HG03354 (cell line): ENCODE data around the gene XBP1.
"Not testable (repeated sequence)": the region's sequence is repeated elsewhere in the genome, so short reads cannot be mapped to it uniquely, and the experiment has no call there.

Experiments
- ATAC-seq: cut with Tn5 transposase; IDR thresholded peaks from one replicate; pipeline ENCODE4 v1.9.1; 2021; ENCODE audit warnings: mild to moderate bottlenecking; ENCODE audit not compliant: unreplicated experiment, poor library complexity, severe bottlenecking

Gene XBP1

DNA sequence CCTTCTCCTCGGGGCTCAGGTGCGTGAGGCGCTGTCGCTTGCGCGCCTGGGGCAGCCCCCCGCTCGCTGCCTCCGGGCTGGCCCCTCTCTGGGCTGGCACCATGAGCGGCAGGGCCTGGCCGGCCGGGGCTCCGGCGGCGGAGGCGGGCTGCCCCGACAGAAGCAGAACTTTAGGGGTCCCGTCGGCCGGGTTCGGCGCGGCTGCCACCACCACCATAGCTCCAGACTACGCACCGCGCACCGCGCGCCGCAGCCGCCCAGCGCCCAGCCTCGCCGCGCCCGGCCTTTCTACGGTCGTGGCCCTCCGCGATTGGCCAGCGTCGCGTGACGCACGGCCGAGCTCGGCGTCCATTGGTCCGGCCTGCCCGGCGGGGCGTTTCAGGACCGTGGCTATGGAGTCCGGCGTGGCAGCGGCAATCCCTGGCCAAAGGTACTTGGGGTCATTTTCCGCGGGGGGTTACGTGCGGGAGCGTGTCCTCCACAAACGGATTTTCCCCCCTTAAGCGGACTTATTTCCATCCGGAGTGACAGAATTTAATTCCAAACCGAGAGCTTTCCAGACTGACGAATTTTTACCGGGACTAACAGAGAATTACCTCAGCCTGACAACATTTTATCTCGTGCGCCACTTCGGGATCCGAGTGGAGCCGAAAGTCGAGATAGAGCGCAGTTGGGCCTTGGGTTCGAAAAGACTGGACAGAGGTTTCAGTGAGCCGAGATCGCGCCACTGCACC lies at the start of gene XBP1:
TSS of gene XBP1 (minus strand) at position 262 of the 734 bp plus-strand sequence.
- peak; percentile 82 for ATAC-seq

DNA sequence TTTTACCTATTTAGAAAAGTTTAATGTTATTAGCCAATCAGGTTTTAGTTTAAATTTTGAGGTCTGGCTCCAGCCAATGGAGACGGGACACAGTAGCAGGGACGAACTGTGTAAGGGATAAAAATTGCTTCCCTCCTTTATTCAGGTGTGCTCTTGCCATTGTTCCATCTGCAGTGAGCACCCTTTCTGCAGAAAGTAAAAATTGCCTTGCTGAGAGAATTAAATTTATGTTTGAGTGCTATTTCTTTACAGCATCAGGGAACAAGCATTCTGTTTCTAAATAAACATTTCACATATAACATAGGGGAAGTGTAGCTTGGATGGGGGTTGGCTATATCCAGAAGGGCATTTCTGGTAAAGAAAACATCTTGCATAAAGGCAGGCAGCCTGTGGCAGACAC lies 46.6 kb upstream of the XBP1 start:
- no peak for ATAC-seq

DNA sequence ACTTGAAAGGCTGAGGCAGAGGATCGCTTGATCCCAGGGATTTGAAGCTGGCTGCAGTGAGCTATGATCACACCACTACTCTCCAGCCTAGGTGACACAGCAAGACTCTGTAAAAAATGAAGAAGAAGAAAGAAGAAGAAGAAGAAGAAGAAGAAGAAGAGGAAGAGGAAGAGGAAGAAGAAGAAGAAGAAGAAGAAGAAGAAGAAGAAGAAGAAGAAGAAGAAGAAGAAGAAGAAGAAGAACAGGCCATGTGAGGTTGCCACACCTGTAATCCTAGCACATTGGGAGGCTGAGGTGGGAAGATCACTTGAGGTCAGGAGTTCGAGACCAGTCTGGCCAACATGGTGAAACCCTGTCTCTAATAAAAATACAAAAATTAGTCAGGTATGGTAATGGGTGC lies 43.9 kb upstream of the XBP1 start:
- not testable (repeated sequence) for ATAC-seq

DNA sequence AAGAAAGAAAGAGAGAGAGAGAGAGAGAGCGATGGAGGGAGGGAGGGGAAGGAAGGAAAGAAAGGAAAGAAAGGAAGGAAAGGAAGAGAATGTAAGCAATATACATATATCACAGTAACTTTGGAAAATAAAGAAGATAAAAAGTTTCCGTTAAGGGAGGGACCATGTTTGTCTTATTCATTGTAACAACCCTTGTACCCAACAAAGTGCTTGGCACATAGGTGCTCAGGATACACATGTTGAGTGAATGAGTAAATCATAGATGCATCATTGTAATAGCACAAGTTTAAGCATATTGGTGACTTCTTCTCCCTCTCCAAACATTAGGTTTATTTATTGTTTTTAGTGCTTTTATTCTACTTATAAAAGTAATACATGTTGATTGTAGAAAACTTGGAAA lies 43.3 kb upstream of the XBP1 start:
- ATAC-seq: no peak

DNA sequence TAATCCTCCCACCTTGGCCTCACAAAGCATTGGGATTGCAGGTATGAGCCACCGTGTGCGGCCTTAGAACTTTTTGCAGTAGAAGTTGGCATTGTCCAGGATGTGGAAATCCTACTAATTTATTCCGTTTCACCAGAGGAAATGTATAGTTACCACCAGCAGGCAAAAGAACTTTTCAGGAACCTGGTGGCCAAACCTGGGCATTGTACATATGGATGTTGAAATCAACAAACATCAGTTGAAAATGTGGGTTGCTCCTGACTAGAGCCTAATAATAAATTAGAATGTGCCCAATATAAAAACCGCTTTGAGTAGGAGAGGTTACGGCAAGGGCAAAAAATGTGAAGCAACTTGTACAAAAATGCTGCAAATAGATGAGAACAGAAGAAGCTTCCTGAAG lies 40.7 kb upstream of the XBP1 start:
- no peak for ATAC-seq

DNA sequence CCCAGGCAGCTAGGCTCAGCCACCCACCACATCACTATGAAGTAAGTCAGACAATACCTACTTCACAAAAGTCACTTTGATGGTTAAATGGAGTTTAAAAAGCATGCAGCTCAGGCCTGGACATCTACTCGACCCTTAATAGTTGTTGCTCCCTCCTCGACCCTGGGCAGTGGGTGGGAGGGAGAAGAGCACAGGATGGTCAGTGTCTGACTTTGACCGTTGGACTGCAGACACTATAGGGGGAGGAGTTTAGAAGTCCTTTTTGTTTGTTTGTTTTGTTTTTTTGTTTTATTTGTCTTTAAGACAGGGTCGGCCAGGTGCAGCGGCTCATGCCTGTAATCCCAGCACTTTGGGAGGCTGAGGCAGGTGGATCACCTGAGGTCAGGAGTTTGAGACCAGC lies 38.6 kb upstream of the XBP1 start:
- ATAC-seq: no peak

DNA sequence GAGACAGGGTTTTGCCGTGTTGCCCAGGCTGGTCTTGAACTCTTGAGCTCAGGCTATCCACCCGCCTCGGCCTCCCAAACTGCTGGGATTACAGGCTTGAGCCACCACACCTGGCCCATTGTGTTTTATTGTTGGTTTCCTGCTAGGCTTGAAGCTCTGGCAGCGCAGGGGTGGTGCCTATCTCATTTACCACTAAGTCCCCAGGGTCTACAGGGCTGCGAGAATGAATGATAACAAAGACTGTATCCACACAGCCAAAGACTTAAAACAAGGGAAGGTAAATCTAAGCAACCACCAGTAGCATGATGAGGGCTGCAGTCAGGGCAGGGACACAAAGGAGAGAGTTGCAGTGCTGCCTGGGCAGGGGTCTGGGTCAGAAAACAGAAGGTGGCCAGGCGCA lies 37.3 kb upstream of the XBP1 start:
- ATAC-seq: no peak

DNA sequence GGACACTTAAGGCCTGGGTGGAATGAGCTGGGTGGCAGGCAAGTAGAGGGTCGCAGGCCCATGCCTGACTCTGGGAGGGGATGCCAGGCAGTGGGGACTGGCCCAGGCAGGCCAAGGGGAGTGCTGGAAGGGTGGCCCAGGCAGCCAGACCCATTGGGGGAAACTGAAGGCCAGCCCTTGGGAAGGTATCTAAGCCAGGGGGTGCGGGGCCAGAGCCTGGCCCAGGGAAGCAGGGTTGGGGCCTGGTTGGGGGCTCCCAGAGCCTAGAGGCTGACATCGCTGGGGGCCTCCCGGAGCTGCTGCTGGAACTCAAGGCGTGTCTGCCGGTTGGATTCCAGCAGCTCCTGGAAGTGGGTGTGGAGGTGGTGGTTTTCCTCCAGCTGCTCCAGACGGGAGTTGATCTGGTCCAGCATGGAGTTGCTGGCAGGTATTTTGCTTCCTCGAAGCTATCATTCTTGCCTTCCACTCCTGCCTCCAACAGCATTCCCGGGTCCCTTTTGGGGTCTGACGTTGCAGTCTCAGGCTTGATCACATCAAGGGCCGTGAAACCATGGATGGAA lies 35.3 kb upstream of the XBP1 start:
- ATAC-seq: no peak

DNA sequence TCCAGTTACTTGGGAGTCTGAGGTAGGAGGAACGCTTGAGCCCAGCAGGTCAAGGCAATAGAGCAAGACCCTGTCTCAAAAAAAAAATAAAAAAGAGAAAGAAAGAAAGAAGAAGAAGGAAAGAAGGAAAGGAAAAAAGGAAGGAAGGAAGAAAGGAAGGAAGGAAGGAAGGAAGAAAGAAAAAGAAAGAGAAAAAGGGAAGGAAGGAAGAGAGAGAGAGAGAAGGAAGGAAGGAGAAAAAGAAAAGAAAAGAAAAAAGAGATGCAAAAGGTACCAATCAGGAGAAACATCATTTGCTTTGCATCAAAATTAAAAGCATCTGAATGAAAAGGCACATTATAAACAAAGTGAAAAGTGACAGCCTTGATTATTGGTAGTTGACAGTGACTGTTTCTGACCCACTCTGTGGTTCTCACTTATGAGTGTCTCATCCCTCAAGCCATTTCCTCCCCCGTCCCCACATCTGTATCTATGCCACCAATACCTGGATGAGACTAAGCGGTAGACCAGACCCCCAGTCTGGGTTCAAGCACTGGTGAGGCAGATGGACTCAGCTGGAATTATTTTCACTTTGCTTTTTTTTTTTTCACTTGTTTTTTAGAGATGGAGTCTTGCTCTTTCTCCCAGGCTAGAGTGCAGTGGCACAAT lies 33.0 kb upstream of the XBP1 start:
- ATAC-seq: no peak

DNA sequence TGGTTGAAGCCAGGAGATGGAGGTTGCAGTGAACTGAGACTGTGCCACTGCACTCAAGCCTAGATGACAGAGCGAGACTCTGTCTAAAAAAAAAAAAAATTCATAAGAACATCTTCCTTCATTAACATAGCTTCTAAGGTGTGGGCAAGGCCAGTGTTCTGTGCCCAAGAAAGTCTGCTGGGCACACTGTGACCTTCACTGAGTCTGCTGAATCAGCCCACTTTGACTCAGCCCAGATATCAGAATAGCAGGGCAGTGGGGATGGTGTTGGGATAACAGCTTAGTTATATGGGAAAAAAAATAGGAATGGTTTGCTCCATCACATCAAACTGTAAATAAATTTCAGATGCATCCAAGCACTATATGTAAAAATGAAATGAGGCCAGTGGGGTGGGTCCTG lies 32.4 kb upstream of the XBP1 start:
- no peak for ATAC-seq

DNA sequence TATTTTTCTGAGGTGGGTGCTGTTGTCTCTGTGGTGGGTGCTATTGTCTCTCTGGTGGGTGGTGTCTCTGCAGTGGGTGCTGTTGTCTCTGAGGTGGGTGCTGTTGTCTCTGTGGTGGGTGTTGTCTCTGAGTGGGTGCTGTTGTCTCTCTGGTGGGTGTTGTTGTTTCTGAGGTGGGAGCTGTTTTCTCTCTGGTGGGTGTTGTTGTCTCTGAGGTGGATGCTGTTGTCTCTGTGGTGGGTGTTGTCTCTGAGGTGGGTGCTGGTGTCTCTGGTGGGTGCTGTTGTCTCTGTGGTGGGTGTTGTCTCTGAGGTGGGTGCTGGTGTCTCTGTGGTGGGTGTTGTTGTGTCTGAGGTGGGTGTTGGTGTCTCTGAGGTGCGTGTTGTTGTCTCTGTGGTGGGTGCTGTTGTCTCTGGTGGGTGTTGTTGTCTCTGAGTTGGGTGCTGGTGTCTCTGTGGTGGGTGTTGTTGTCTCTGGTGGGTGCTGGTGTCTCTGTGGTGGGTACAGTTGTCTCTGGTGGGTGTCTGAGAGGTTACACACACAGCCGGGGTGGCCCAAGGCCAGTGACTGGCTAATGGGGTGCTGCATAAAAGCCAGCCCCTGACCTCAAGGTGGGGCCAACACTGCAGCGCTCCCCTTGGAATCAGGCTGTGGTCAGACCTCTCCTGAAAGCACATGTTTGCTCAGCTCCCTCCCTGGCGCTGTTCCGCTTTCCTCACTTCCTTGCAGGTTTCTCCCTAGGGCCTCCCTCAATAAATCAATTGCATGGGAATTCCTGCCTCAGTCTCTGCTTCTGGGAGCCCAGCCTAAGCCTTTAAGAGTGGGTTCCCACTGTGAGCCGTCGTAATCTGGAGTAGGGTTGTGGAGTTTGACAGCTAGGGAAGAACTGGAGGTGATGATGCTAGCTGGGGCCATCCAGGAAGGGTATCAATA lies 31.0 kb upstream of the XBP1 start:
- ATAC-seq: no peak

DNA sequence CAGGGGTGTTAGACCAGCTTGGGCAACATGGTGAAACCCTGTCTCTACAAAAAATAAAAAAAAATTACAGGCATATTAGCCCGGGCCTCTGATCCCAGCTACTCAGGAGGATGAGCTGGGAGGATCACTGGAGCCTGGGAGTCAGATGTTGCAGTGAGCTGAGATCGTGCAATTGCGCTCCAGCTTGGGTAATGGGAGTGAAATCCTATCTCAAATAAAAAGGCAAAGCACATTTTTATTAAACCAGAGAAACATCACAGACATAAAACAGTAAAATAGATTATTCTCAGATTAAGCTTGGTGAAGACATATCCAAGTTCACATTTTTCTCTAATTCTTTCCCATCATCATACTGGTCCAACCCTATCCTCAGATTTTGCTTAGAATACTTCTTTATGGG lies 30.1 kb upstream of the XBP1 start:
- no peak for ATAC-seq

DNA sequence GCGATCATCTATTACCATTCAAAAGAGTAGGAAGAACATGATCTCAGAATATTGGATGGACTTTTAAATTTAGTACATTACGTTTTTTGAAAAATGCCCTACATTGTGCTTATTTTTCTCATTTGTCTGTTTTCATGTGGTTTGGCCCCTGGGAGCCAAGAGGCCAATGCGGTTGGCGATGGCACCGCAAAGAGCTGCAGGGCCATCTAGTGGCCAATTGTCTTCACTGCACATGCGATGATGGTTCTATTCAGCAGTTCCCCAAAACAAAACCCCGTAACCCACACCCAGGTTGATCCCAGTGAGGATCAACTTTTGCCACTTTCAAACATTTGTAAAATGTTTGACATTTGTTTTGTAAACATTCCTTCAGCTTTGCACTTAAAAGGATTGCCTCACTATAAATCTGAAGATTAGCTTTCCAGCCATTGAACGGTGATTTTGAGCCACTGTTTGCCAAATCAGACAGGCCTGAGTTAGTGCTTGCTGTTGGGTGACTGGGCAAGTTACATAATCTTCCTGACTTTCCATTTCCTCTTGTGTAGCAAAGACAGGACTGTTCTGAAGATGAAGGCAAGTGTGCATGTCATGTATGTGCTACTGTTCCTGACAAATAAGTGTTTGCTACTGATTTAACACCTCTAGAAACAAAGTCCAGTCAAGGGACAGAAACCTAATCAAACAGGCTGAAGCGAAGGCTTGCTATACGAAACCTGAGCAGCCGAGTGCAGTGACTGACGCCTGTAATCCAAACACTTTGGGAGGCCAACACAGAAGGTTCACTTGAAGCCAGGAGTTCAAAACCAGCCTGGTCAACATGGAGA lies 29.2 kb upstream of the XBP1 start:
- ATAC-seq: no peak

DNA sequence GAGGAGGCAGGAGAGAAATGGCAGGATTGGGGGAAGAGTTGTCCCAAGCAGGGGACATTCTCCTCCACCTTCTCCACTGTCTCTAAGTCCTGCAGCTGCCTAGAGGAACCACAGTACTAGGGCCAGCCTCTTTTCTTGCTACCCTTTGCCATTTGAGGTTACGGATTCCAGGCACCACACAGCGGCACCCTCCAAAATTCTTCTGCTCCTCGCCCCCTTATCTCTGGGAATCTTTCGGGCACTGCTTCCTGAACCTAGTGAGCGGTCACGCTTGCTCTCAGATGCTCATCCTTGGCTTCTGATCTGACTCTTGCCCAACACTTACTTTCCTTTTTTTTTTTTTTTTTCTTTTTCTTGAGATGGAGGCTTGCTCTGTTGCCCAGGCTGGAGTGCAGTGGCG lies 26.6 kb upstream of the XBP1 start:
- no peak for ATAC-seq

DNA sequence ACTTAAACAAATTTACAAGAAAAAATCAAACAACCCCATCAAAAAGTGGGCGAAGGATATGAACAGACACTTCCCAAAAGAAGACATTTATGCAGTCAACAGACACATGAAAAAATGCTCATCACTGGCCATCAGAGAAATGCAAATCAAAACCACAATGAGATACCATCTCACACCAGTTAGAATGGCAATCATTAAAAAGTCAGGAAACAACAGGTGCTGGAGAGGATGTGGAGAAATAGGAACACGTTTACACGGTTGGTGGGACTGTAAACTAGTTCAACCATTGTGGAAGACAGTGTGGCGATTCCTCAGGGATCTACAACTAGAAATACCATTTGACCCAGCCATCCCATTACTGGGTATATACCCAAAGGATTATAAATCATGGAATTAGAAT lies 26.1 kb upstream of the XBP1 start:
- ATAC-seq: not testable (repeated sequence)

DNA sequence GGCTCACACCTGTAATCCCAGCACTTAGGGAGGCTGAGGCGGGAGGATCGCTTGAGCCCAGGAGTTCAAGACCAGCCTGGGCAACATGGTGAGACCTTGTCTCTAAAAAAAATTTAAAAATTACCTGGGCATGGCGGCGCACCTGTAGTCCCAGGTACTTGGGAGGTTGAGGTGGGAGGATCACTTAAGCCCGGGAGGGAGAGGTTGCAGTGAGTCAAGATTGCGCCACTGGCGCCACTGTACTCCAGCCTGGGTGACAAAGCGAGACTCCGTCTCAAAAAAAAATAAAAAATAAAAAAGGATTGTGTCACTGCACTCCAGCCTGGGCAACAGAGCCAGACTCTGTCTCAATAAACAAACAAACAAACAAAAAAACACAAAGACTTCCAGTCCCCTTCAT lies 24.1 kb upstream of the XBP1 start:
- not testable (repeated sequence) for ATAC-seq

DNA sequence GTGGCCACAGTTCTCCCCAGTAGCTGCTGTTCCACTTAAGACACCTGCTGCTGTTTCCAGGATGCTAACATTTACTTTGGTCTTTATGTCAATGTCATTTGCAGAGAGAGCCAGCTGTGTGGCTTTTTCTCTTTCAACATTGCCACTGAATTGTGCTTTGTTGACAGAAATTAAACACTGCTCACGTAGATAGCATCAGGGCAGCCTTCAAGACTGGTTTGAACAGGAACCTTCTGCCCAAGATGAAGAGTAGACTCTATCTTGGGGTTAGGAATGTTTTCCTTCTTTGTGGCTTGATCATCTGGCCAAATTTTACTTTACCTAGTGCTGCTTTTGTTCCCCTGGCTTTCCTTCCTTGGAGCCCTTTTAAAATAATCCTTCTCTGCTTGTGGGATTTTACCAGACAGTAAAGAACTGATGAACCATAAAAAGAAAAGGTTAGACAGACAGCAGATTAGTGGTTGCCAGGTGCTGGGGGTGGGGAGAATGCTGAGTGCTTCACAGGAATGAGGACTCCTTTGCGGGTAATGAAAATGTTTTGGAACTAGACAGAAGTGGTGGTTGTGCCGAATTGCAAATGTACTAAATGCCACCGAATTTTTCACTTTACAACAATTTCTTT lies 22.7 kb upstream of the XBP1 start:
- ATAC-seq: peak; percentile 51

DNA sequence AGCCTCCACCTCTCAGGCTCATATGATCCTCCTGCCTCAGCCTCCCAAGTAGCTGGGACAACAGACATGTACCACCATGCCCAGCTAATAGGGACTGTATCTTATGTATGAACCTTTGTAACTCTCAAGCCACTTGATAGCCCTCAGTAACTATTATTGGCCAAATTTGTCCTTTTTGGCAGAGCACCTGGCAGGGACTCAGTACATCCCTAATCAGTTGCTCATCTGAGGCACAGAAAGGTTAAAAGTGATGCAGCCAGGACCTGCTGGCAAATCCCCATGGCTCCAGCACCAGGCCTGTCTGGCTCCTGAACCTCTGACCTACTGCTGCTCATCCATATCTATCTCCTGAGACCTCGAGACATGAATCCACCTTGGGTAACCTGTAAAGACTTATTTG lies 21.1 kb upstream of the XBP1 start:
- no peak for ATAC-seq

DNA sequence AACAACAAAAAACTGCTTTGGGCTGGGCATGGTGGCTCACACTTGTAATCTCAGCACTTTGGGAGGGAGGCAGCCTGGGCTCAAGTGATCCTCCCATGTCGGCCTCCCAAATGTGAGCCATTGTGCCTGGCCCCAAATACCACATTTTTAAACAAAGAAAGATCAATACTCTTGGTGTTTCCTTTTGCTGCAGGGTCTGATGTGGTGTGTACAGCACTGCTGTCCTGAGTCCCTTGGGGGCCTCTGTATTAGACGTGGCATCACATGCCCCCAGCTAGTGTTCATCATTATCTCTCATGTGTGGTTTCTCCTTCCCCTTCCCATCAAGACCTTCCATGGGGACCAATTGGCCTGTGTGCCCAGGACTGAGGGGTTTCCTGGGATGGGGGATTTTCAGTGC lies 20.5 kb upstream of the XBP1 start:
- no peak for ATAC-seq
